ENCODE measurements around the gene NOS3.

DNA sequence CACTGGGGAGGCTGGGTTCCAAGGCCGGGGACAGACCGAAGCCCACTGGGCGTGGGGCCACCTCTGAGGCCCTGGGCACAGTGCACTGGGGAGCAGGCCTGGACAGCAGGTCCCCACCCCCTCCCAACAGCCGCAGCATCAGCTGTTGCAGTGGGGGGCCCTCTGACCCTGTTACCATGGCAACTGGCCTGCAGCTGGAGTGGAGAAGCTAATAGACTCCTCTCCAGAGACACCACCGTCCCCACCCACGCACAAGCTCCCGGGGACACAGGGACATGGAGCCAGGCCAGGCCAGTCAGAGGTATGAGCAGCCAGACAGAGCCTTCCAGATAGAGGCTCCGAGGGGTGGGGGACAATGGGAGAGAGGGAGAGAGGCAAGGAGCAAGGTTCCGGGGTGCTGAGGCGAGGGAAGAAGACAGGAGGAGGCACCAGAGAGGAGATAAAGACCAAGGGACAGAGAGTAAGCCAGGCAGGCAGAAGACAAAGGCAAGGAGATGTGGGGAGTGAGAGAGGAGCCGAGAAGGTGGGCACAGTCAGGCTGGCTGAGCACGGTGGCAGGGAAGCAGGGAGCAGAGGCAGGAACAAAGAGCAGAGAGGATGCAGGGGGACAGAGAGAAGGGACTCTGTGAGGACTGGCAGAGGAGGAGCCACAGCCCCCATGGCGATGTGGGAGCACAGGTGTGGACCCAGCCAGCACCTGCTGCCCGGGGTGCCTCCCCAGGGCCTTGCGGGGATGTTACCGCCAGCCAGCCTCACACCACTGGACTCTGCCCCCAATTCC, 19.4 kb upstream of the NOS3 start:
- TF ChIP-seq, protein P1, sequence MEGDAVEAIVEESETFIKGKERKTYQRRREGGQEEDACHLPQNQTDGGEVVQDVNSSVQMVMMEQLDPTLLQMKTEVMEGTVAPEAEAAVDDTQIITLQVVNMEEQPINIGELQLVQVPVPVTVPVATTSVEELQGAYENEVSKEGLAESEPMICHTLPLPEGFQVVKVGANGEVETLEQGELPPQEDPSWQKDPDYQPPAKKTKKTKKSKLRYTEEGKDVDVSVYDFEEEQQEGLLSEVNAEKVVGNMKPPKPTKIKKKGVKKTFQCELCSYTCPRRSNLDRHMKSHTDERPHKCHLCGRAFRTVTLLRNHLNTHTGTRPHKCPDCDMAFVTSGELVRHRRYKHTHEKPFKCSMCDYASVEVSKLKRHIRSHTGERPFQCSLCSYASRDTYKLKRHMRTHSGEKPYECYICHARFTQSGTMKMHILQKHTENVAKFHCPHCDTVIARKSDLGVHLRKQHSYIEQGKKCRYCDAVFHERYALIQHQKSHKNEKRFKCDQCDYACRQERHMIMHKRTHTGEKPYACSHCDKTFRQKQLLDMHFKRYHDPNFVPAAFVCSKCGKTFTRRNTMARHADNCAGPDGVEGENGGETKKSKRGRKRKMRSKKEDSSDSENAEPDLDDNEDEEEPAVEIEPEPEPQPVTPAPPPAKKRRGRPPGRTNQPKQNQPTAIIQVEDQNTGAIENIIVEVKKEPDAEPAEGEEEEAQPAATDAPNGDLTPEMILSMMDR (IDR thresholded peaks at IDR 0.05; ENCODE audit: insufficient read depth, low read depth, low read length) = no peak
- no peak for TF ChIP-seq EZH2 (IDR thresholded peaks at IDR 0.05; ENCODE audit: insufficient read depth, low read length)

Data from astrocyte (in vitro differentiated cells and primary cell).